Upper lobe of right lung (tissue), 1 donor: ENCODE data around the gene CFAP107. TPM values are rescaled to one million over a fixed set of nuclear protein-coding genes. Genes with fewer than 3 reads are reported as not detected.

Experiments
- ATAC-seq: fragments of 200-7000 bp; cut with Tn5 transposase; one replicate; pipeline ENCODE4 v1.9.1; 2020; ENCODE audit warnings: mild to moderate bottlenecking, moderate library complexity
- DNase-seq: peaks from one replicate; pipeline ENCODE4 v3.0.0-alpha.2; 2020
- H3K27ac ChIP-seq: fragments of 200-600 bp; one replicate; pipeline ENCODE4 v1.8.0; 2022
- H3K27me3 ChIP-seq: fragments of 200-600 bp; one replicate; pipeline ENCODE4 v1.8.0; 2022; ENCODE audit warnings: mild to moderate bottlenecking
- H3K36me3 ChIP-seq: fragments of 200-600 bp; one replicate; pipeline ENCODE4 v1.8.0; 2022
- H3K4me1 ChIP-seq: fragments of 200-600 bp; one replicate; pipeline ENCODE4 v1.8.0; 2022
- H3K4me3 ChIP-seq: fragments of 200-600 bp; one replicate; pipeline ENCODE4 v1.8.0; 2022; ENCODE audit warnings: mild to moderate bottlenecking
- H3K9me3 ChIP-seq: fragments of 200-600 bp; one replicate; pipeline ENCODE4 v1.8.0; 2022
- CTCF ChIP-seq: fragments of 200-600 bp; IDR thresholded peaks from one replicate; pipeline ENCODE4 v1.8.0; 2022; ENCODE audit warnings: antibody characterized with exemption
- intact Hi-C: fragments of 100-400 bp; cut with DNase I; formaldehyde crosslinking; loops from one replicate; pipeline ENCODE4 v1.11.0; 2022
- total RNA-seq: library from RNA; stranded (reverse); fragmentation: NEBNext Ultra II Directional; extraction: Animal tissue kit (Norgen Biotek cat#: 25700); gene quantifications from one replicate; pipeline ENCODE4 v1.2.1, GENCODE V29; 2021
- donor health status: DM: no; HTN: yes; CAD: no; lungs with severe emphysema.

CFAP107 gene
- total RNA-seq, 1 donor from 2014 or later, result not detected

GRCh38 chr1:12798911-12799310 lies 52.9 kb downstream of the CFAP107 start:
- DNase-seq, result no peak
- no peak for TF ChIP-seq CTCF
- Histone ChIP-seq H3K36me3 (no peaks in the 10 kb centered on the region), H3K4me1 (no peaks in the 10 kb centered on the region), H3K4me3 (no peak overlapping the region), H3K9me3 (no peaks in the 10 kb centered on the region), H3K27ac (no peak overlapping the region), H3K27me3 (no peaks in the 10 kb centered on the region)
- intact Hi-C loops, result no loop called here
- ATAC-seq, result no peak

- no peaks in the 10 kb centered on the region for H3K36me3 ChIP-seq
- H3K27me3 ChIP-seq, result no peaks in the 10 kb centered on the region
- no peak for TF ChIP-seq CTCF
- intact Hi-C loops, result no loop called here
- H3K4me3 ChIP-seq, result no peak overlapping the region
- H3K9me3 ChIP-seq, result no peaks in the 10 kb centered on the region
- ATAC-seq (no peak), DNase-seq (no peak)
- H3K27ac ChIP-seq, result no peak overlapping the region
- no peaks in the 10 kb centered on the region for H3K4me1 ChIP-seq
Measured at GRCh38 chr1:12799730-12800129, 53.7 kb downstream of the CFAP107 start.

- Histone ChIP-seq H3K9me3 (no peaks in the 10 kb centered on the region), H3K4me3 (no peak overlapping the region), H3K27me3 (no peaks in the 10 kb centered on the region), H3K4me1 (no peaks in the 10 kb centered on the region), H3K27ac (no peak overlapping the region), H3K36me3 (no peaks in the 10 kb centered on the region)
- no peak for TF ChIP-seq CTCF
- ATAC-seq (no peak), DNase-seq (no peak)
- intact Hi-C loops, result no loop called here
Measured at GRCh38 chr1:12809933-12810332, 63.9 kb downstream of the CFAP107 start.

GRCh38 chr1:12810691-12811408 lies 64.8 kb downstream of the CFAP107 start:
- no peak overlapping the region for H3K4me3 ChIP-seq
- no peaks in the 10 kb centered on the region for H3K9me3 ChIP-seq
- DNase-seq (no peak), ATAC-seq (no peak)
- intact Hi-C loops, result no loop called here
- H3K4me1 ChIP-seq, result no peaks in the 10 kb centered on the region
- no peak for TF ChIP-seq CTCF
- no peak overlapping the region for H3K27ac ChIP-seq
- no peaks in the 10 kb centered on the region for H3K27me3 ChIP-seq
- no peaks in the 10 kb centered on the region for H3K36me3 ChIP-seq

GRCh38 chr1:12811409-12811784 lies 65.4 kb downstream of the CFAP107 start:
- H3K9me3 ChIP-seq, result no peaks in the 10 kb centered on the region
- no peaks in the 10 kb centered on the region for H3K27me3 ChIP-seq
- DNase-seq, result no peak
- H3K27ac ChIP-seq, result no peak overlapping the region
- H3K4me1 ChIP-seq, result no peaks in the 10 kb centered on the region
- H3K4me3 ChIP-seq, result no peak overlapping the region
- intact Hi-C loops, result no loop called here
- H3K36me3 ChIP-seq, result no peaks in the 10 kb centered on the region
- no peak for ATAC-seq
- no peak for TF ChIP-seq CTCF

Other genes starting within 250 kb of the CFAP107 start
- 106 TPM for gene DHRS3, start 128.0 kb upstream of the CFAP107 start, total RNA-seq
- gene AADACL4, start 102.1 kb upstream of the CFAP107 start, total RNA-seq, result not detected
- gene AADACL3, start 30.1 kb upstream of the CFAP107 start, total RNA-seq, result not detected
- gene PRAMEF12, start 27.5 kb downstream of the CFAP107 start, total RNA-seq, result not detected
- gene PRAMEF1, start 45.2 kb downstream of the CFAP107 start, total RNA-seq, result not detected
- gene PRAMEF11, start 85.2 kb downstream of the CFAP107 start, total RNA-seq, result not detected
- gene HNRNPCL1, start 102.5 kb downstream of the CFAP107 start, total RNA-seq, result not detected
- gene PRAMEF2, start 110.9 kb downstream of the CFAP107 start, total RNA-seq, result not detected
- gene PRAMEF4, start 140.0 kb downstream of the CFAP107 start, total RNA-seq, result not detected
- gene PRAMEF10, start 152.1 kb downstream of the CFAP107 start, total RNA-seq, result not detected
- gene PRAMEF7, start 170.4 kb downstream of the CFAP107 start, total RNA-seq, result not detected
- not detected for gene PRAMEF6, start 201.4 kb downstream of the CFAP107 start, total RNA-seq